ENCODE measurements around the gene NUDT22. TPM values are rescaled to one million over a fixed set of nuclear protein-coding genes. Genes with fewer than 3 reads are reported as not detected.
A peak's percentile ranks its signal among the peaks of the same experiment; 100 is the strongest.

NUDT22 gene
- total and polyA plus RNA-seq, 2 of the 4 experiments (the other 2 are of a cell fraction), result 21.3 to 44.6 TPM

DNA sequence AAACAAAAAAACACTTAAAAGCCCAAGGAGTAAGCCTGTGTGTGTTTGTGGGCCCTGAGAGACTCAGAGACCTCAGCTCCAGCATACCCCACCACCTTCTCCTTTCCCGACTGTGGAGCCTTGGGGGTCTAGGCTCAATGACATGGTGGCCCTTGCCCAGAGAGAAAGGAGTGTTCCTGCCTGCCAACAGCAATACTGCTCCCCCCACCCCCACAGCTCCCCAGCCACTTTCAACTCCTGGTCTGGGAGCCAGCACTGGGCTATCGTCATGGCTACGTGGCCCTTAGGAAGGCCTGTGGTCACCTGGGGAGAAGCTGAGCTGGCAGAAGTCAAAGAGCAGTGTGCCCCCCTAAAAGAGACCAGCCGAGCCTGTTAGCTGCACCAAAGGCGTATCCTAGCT lies 18.0 kb downstream of the NUDT22 start:
- H2AK5ac ChIP-seq (ENCODE audit: low read depth, low read length), result no peak overlapping the region
- no peak overlapping the region for H3K56ac ChIP-seq (ENCODE audit: extremely low read depth, insufficient read depth, low read length)
- H2BK15ac ChIP-seq (ENCODE audit: low read depth, low read length), result no peak overlapping the region
- WGBS, 2 experiments (ENCODE audit: extremely low coverage in 2 of 2, insufficient read length in 1 of 2), result no CpG with 5 or more reads among the region's 5 CpGs
- no peak overlapping the region for H3K4me2 ChIP-seq (ENCODE audit: low read depth, low read length)
- in situ Hi-C loops (cut with MboI; ENCODE audit: low sequenced_read_pairs) (no loop called here), dilution Hi-C loops (cut with HindIII; ENCODE audit: low sequenced_read_pairs, unreplicated experiment) (no loop called here), intact Hi-C loops (cut with micrococcal nuclease) (no loop called here)
- H4K8ac ChIP-seq (ENCODE audit: low read depth in 2 of 2, low read length in 2 of 2), result no peak overlapping the region
- H2BK120ac ChIP-seq (ENCODE audit: low read depth, low read length), result no peak overlapping the region
- DNase-seq, result no peak
- H3K79me1 ChIP-seq (ENCODE audit: low read depth in 1 of 2, low read length in 2 of 2), result peaks cover 18 to 40% of the 10 kb centered on the region in 2 experiments; a peak in 3 of 4 replicates
- no peak overlapping the region for H2AFZ ChIP-seq (replicated peaks; ENCODE audit: low read length, poor library complexity)
- no peak overlapping the region for H3K14ac ChIP-seq (replicated peaks; ENCODE audit: low read depth, low read length)
- no peak overlapping the region for H2BK20ac ChIP-seq (ENCODE audit: low read depth, low read length)
- peaks cover 13% of the 10 kb centered on the region for H3K4me1 ChIP-seq (ENCODE audit: control insufficient read depth, insufficient read depth, low read length)
- H3K36me3 ChIP-seq (ENCODE audit: control insufficient read depth, insufficient read depth, low read length), result peaks cover 12% of the 10 kb centered on the region
- H4K91ac ChIP-seq (ENCODE audit: insufficient read depth, low read depth, low read length), result no peak overlapping the region
- H3K18ac ChIP-seq (ENCODE audit: low read depth, low read length), result no peak overlapping the region
- no peaks in the 10 kb centered on the region for H3K27me3 ChIP-seq (ENCODE audit: control insufficient read depth, insufficient read depth, low read length)
- no peak for TF ChIP-seq MAFK (IDR thresholded peaks at IDR 0.05; ENCODE audit: low read depth, low read length)
- TF ChIP-seq CHD1 (IDR thresholded peaks at IDR 0.05; ENCODE audit: low read depth, low read length), result no peak
- no peak for TF ChIP-seq RCOR1 (IDR thresholded peaks at IDR 0.05; ENCODE audit: insufficient replicate concordance, low read length)
- TF ChIP-seq MAZ (IDR thresholded peaks at IDR 0.05; ENCODE audit: borderline replicate concordance, low read depth, low read length), result no peak
- no peak for TF ChIP-seq FOS (IDR thresholded peaks at IDR 0.05; ENCODE audit: low read depth, low read length)
- TF ChIP-seq POLR2A (IDR thresholded peaks at IDR 0.05; ENCODE audit: low read depth, low read length), result no peak
- no peak for TF ChIP-seq BHLHE40 (IDR thresholded peaks at IDR 0.05; ENCODE audit: low read depth, low read length)
- TF ChIP-seq MXI1 (IDR thresholded peaks at IDR 0.05; ENCODE audit: borderline replicate concordance, low read depth, low read length), result no peak
- TF ChIP-seq CEBPB (IDR thresholded peaks at IDR 0.05; ENCODE audit: low read depth, low read length), result no peak
- peak overlapping the region; percentile 9 for H2AK9ac ChIP-seq (replicated peaks; ENCODE audit: low read depth, low read length, poor library complexity)
- peaks cover 26% of the 10 kb centered on the region for H4K20me1 ChIP-seq (ENCODE audit: insufficient read depth, low read length)
- BruUV-seq (replicated peaks), result no TSS peak
- no peak overlapping the region for H3K27ac ChIP-seq (ENCODE audit: insufficient read depth, low read length)
- no peak overlapping the region for H3K4ac ChIP-seq (ENCODE audit: low read depth, low read length)
- ChIA-PET CTCF (no interaction called here), POLR2A (ENCODE audit: unreplicated experiment) (no interaction called here)
- peaks cover 14% of the 10 kb centered on the region for H3K9me1 ChIP-seq (ENCODE audit: insufficient read depth, low read length)
- H3K9ac ChIP-seq (ENCODE audit: low read depth, low read length), result no peak overlapping the region
- no peak overlapping the region for H3K23ac ChIP-seq (ENCODE audit: low read depth, low read length)
- H3K4me3 ChIP-seq (ENCODE audit: insufficient read depth, low read depth, low read length), result no peak overlapping the region
- H3K9me3 ChIP-seq (ENCODE audit: control insufficient read depth, insufficient read depth, low read length), result no peaks in the 10 kb centered on the region
- ATAC-seq (ENCODE audit: low read depth), result no peak
- H2BK5ac ChIP-seq (ENCODE audit: low read depth, low read length, poor library complexity, severe bottlenecking), result no peak overlapping the region
- no peak overlapping the region for H4K5ac ChIP-seq (ENCODE audit: low read depth, low read length)

Data from IMR-90 (cell line).